GM15510 (cell line): Measurements from ENCODE around the gene ZNF333.

Experiments
- POLR2A ChIP-seq: IDR thresholded peaks from 3 replicates; pipeline ENCODE4 v1.6.1; 2011; ENCODE audit warnings: borderline replicate concordance; ENCODE audit not compliant: insufficient read length; ENCODE audit errors: extremely low read depth

Gene ZNF333

DNA sequence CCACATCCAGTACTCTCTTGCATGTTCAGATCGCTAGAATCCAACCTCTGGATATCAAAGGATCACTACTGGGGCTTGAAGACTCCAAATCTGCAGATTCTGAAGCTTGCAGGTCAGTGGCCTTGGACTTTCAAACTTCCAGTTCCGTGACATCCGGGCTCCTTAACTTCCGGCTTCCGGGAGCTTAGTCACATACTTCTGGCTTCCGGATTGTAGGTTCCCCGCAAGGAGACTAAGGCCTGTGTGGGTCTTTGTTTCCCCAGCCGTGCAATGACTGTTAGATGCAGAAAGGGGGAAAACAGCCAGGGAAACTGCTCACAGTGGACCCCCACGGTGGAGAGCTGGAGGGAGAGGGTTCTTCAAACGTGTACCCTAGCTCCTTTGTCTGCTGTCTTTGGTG lies 41.4 kb downstream of the ZNF333 start:
- TF ChIP-seq POLR2A = no peak

DNA sequence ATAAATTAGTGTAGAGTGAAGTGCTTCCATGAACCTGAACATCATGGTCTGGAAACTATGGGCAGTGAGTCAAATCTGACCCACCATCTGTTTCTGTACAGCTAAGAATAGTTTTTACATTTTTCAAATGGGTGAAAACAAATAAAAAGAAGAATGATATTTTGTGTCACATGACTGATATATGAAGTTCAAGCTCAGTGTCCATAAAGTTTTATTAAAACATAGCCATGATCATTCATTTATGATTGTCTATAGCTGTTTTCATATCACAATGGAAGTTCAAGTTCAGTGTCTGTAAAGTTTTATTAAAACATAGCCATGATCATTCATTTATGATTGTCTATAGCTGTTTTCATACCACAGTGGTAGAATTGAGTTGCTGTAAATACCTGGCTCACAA lies 42.7 kb downstream of the ZNF333 start:
- TF ChIP-seq POLR2A = no peak

DNA sequence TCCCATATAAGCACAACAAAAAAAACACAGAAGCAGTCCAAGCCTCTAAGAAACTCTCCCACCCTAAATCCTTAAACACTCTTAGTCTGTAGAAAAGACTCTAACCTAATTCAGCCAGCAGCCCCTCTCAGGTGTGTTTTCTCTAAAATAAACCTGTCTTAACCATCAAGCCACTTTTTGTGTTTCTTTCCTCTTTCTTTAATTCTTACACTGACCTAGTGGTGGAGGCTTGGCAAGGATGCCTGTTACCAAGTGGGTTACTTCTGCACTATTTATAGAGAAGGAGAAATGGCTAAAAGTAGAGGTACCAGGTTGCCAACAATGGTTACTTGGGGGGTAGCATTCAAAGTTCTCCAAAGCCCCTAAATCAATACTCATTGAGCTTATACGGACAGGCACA lies 43.7 kb downstream of the ZNF333 start:
- TF ChIP-seq POLR2A = no peak

DNA sequence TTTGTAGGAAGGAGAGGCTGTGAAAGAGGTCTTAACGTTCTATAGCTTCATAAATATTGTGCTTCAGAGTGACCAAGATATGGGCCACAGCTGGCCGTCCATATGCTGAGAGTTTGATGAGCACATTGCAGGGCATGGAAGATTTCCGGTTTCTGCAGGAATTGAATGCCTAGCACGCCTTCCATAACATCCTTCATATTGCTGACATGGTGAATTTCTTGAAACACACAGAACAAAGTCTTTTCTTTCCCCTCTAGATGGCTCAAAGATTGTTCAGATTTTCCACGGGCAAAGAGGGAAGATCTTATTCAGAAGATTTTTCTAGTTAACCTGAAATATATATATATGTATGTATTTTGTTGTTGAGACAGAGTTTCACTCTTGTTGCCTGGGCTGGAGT lies 46.1 kb downstream of the ZNF333 start:
- TF ChIP-seq POLR2A = no peak

DNA sequence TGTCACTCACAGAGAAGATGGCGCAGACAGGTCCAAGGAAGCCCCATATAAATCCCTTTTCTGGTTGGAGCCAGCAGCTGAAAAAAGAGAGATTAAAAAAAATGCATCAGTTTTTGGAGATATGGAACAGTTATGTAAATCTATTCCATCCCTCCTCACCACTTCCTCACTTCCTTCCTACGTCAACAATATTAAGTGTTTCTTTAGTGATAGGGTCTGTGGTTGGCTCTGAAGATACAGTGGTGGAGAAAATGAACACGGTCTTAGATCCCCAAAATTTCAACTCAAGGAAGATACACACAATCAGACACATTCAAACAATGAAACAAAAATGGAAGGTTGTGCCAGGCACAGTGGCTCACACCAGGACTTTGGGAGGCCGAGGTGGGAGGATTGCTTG lies 57.0 kb downstream of the ZNF333 start:
- TF ChIP-seq POLR2A = no peak

DNA sequence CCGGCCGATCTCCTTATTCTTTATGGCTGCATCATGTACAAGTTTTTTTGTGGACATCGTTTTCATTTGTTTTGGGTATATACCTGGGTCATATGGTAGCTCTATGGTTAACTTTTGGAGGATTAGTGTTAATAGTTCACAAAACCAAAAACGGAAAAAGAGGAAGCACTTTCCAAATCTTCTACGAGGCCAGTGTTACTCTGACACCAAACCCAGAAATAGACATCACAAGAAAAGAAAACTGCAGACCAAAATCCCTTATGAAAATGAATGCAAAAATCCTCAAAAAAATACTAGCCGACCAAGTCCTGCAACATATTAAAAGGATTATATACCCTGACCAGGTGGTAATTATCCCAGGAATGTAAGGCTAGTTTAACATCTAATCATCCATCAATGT lies 58.8 kb downstream of the ZNF333 start:
- no peak for TF ChIP-seq POLR2A

DNA sequence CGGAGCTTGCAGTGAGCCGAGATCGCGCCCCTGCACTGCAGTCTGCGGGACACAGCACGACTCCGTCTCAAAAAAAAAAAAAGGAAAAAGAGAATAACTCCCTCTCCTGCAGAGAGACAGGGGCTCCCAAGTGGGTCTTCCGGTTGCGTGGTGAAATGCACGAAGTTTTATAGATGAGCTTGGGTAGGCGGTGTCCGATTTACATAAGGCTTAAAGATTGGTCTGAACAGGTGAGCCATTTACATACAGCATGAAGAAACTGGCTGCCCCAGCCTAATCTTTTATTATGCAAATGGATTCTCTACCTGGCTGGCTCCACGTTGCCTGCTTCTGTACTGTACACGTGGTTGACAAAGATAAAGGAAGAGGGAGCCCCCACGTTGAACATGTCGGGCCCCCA lies 69.0 kb downstream of the ZNF333 start:
- no peak for TF ChIP-seq POLR2A

DNA sequence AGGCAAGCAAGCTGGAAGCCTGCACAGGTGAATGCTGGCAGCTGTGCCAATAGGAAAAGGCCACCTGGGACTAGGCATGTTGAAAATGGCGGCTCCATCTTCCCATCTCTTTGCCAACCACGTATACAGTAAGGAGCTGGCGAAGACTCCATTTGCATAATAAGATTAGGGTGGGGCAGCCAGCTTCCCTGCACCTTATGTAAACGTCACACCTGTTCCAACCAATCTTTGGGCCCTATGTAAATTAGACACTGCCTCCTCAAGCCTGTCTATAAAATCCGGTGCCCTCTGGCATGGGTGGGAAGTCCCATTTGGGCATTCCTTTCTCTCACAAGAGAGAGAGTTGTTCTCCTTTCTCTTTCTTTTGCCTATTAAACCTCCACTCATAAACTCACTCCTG lies 71.8 kb downstream of the ZNF333 start:
- no peak for TF ChIP-seq POLR2A

DNA sequence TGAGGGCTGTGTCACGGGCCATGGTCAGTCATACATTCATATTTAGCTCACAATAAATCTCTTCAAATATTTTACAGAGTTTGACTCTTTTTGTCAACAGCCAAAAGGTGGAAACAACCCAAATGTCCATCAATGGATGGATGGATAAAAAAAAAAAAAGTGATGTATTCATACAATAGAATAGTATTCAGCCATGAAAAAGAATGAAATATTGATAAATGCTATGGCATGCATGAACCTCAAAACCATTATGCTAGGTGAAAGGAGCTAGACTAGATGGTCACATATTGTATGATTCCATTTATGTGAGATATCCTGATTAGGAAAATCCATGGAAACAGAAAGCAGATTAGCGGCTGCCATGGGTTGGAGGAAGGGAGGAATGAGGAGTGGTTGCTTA lies 72.3 kb downstream of the ZNF333 start:
- TF ChIP-seq POLR2A = no peak

DNA sequence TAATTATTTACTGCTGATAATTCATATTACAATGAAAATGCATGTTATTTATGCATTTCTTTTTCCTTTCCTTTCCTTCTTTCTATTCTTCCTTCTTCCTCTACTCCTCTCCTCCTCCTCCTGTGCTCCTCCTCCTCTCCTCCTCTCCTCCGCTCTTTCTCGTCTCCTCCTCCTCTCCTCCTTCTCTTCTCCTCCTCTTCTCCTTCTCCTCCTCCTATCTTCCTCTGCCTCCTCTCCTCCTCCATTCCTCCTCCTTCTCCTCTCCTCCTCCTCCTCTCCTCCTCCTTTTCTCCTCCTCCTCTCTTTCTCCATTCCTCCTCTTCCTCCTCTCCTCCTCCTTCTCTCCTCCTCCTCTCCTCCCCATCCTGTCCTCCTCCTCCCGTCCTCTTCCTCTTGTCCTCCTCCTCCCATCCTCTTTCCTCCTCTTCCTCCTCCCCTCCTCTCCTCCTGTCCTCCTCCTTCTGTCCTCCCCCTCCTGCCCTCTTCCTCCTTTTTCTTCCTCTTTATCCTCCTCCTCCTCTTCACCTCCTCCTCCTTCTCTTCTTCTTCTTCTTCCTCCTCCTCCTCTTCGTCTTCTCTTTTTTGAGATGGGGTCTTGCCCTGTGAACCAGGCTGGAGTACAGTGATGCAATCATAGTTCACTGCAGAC lies 73.8 kb downstream of the ZNF333 start:
- no peak for TF ChIP-seq POLR2A

DNA sequence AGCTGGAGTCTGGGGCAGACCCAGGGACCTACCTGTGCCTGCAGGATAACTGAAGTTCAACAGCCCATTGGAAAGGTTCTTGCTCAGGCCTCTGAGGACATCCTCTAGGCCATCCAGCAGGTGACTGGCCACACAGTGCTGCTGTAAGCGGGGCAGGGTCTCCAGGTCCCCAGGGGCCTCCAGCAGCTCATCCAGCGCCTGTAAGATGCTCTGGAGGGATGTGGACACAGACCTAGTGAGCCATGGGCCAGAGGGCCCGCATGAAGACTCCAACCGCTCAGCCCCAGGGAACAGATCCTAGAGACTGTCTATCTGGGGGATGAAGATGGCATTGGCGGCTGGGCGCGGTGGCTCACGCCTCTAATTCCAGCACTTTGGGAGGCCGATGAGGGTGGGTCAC lies 74.6 kb downstream of the ZNF333 start:
- TF ChIP-seq POLR2A = no peak

DNA sequence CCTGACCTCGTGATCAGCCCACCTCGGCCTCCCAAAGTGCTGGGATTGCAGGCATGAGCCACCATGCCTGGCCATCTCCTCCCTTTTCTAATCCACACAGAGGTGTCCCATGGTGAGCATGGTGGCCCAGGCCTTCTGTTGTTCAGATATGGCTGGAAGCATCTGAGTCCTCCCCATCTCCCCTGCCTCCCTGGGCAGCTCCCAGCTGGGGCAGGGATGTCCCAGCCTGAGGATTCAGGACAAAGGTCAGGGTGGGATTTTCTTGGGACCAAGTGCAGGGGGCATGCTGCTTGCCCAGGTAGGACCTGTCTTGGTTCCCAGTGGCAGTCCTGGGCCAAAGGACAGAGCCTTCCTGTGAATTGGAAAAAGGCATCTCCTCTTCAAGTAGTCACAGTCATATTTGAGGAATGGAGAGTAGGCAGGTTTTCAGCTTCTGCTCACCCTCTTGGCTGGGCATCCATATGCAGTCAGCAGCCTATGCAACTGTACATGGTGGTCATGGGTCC lies 77.7 kb downstream of the ZNF333 start:
- TF ChIP-seq POLR2A = no peak

DNA sequence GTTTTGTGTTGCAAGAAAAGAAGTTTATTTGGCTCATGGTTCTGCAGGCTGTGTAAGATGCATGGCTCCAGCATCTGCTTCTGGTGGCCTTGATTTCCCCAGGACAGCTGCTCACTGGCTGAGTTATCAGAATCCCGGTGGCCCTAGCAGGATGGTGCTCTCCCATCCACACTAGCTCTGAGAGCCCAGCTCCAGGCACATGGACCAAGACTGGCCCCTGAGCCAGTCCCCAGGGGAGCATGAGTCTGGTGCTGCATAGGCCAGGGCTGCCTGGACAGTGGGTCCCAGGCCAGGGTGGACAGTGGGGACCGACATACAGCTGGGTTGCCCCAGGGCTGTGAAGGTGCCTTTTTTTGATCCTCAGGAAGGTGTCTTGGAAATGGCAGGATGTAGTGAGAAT lies 78.2 kb downstream of the ZNF333 start:
- no peak for TF ChIP-seq POLR2A

DNA sequence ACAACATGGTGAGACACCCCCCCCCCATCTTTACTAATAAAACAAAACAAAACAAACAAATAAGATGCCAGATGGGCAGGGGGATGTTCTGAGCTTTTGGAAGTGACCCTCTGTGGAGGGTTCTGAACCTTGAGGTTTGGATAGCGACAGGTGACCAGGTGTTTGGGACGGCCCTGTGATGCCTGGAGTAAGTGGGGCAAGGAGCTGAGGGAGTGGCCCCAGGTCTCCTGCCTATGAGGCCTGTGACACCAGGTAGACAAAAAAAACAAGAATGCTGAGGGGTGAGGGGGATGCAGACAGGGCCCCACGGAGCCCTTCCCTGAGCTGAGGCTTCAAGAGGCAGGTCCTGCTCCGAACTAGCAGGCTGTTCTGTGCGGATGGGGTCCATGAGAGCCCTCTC lies 79.4 kb downstream of the ZNF333 start:
- no peak for TF ChIP-seq POLR2A

DNA sequence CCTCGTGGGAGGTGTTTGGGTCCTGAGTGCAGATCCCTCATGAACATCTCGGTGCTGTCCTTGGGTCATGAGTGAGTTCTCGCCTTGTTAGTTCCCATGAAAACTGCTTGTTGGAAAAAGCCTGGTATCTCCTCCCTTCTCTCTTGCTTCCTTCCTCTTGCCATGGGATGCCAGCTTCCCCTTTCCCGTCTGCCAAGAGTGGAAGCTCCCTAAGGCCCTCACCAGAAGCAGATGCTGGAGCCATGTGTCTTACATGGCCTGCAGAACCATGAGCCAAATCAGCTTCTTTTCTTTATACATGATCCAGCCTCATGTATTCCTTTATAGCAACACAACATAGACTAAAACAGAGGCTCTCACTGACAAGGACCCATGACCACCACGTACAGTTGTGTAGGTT lies 80.3 kb downstream of the ZNF333 start:
- no peak for TF ChIP-seq POLR2A

DNA sequence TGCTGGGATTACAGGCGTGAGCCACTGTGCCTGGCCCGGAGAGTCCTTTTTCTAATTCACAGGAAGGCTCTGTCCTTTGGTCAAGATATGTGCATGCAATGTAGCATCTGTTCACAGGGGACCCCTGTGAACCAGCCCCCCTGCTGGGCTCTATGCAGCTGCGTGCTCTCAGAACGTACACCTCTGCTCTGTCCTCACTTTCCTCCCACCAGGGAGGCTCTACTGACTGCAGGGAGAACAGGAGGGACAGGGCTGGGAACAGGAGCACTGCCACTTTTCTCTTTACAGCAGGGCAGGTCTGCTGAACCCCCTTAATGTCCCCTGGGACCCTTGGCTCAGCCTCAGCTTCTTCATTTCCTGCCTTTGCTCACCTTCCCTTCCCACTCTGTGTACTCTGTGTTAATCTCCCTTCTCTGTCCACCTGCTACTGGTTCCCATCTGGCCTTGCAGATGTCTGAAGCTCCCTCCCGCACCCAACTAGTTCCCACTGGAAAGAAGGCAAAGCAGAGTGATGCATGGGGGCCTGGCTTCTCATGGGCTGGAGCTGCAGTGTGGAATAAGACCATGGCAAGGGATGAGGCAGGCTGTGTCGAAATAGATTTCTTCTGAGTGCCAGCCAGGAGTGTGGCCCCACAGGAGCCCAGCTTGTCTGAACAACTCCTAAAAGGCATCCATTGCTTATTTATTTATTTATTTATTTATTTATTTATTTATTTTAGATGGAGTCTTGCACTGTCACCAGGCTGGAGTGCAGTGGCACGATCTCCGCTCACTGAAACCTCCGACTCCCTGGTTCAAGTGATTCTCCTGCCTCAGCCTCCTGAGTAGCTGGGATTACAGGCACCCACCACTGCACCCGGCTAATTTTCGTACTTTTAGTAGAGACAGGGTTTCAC lies 81.3 kb downstream of the ZNF333 start:
- no peak for TF ChIP-seq POLR2A
